ENCODE data around the gene CACNA1C. TPM values are rescaled to one million over a fixed set of nuclear protein-coding genes. Genes with fewer than 3 reads are reported as not detected.
"Not testable (repeated sequence)": the region's sequence is repeated elsewhere in the genome, so short reads cannot be mapped to it uniquely, and the experiment has no call there.

CACNA1C gene
- total and polyA plus RNA-seq, 10 of the 15 experiments (the other 5 are each of a cell fraction or from before 2014, with no cell fraction given), result under 0.01 to 0.15 (median 0.09) TPM; not detected in 5

- ChIA-PET POLR2A (no interaction called here), SMC1A (ENCODE audit: uncharacterized antibody, unreplicated experiment) (no interaction called here), CTCF (no interaction called here), RAD21 (ENCODE audit: unreplicated experiment) (no interaction called here)
- no peak for ATAC-seq
- Histone ChIP-seq H3K4me3 (no peak overlapping the region), H2AFZ (ENCODE audit: control insufficient read depth, low read depth, low read length) (no peak overlapping the region), H3K36me3 (ENCODE audit: control insufficient read depth in 2 of 2, insufficient read depth in 2 of 2, low read length in 1 of 2) (no peaks in the 10 kb centered on the region), H3K79me2 (ENCODE audit: control insufficient read depth, insufficient read depth, low read length) (no peaks in the 10 kb centered on the region), H3K27ac (ENCODE audit: control insufficient read depth, insufficient read depth) (no peak overlapping the region), H3K4me1 (ENCODE audit: control insufficient read depth, insufficient read depth, low read length) (no peaks in the 10 kb centered on the region), H3K9me3 (replicated peaks; ENCODE audit: control insufficient read depth, insufficient read depth, low read length) (no peaks in the 10 kb centered on the region), H3K4me2 (ENCODE audit: control insufficient read depth, insufficient read depth) (no peak overlapping the region), H3K9ac (ENCODE audit: control insufficient read depth, insufficient read depth, low read length) (no peak overlapping the region), H4K20me1 (ENCODE audit: control insufficient read depth, insufficient read depth) (no peaks in the 10 kb centered on the region), H3K27me3 (replicated peaks in 1 of 2; ENCODE audit: control insufficient read depth in 2 of 2, insufficient read depth in 2 of 2, low read length in 1 of 2) (no peaks in the 10 kb centered on the region; a peak in 2 of 4 replicates)
- 18% methylated on average over 3 of the region's 3 CpGs for WGBS (ENCODE audit: insufficient coverage, insufficient replicate concordance, low lambda C conversion rate, missing lambda C conversion rate)
- no peak for FAIRE-seq
- BruUV-seq (replicated peaks), result no TSS peak
- DNase-seq (ENCODE audit: low read depth, low spot score), result no peak
- in situ Hi-C loops (cut with MboI) (no loop called here), intact Hi-C loops (cut with micrococcal nuclease; ENCODE audit: unreplicated experiment) (no loop called here)
- TF ChIP-seq ZNF217 (IDR thresholded peaks at IDR 0.05), result no peak
- no peak for TF ChIP-seq IKZF2 (IDR thresholded peaks at IDR 0.05)
- TF ChIP-seq CREM (IDR thresholded peaks at IDR 0.05; ENCODE audit: low read depth), result no peak
- TF ChIP-seq MAX (IDR thresholded peaks at IDR 0.05; ENCODE audit: low read depth, low read length), result no peak
- no peak for TF ChIP-seq ATF7 (IDR thresholded peaks at IDR 0.05; ENCODE audit: low read depth)
- no peak for TF ChIP-seq NR2F1 (conservative IDR thresholded peaks at IDR 0.05)
- TF ChIP-seq CHD1 (IDR thresholded peaks at IDR 0.05; ENCODE audit: low read depth, low read length), result no peak
Observed at GRCh38 chr12:2101771-2102170, 49.0 kb downstream of the CACNA1C start.

- FAIRE-seq; in situ Hi-C loops (cut with MboI); RAD21 ChIA-PET (ENCODE audit: unreplicated experiment): not testable (repeated sequence)
Observed at GRCh38 chr12:2102736-2103135, 49.9 kb downstream of the CACNA1C start.

GRCh38 chr12:2105387-2105786 is 52.6 kb downstream of the CACNA1C start:
- H3K4me2 ChIP-seq (ENCODE audit: control insufficient read depth, insufficient read depth); CTCF ChIA-PET; H3K79me2 ChIP-seq (ENCODE audit: control insufficient read depth, insufficient read depth, low read length); H3K9ac ChIP-seq (ENCODE audit: control insufficient read depth, insufficient read depth, low read length); SMC1A ChIA-PET (ENCODE audit: uncharacterized antibody, unreplicated experiment); RAD21 ChIA-PET (ENCODE audit: unreplicated experiment); FAIRE-seq; intact Hi-C loops (cut with micrococcal nuclease; ENCODE audit: unreplicated experiment); BruUV-seq (replicated peaks); H3K9me3 ChIP-seq (replicated peaks; ENCODE audit: control insufficient read depth, insufficient read depth, low read length); in situ Hi-C loops (cut with MboI); DNase-seq (ENCODE audit: low read depth, low spot score); H4K20me1 ChIP-seq (ENCODE audit: control insufficient read depth, insufficient read depth); ATAC-seq; H3K27ac ChIP-seq (ENCODE audit: control insufficient read depth, insufficient read depth); H2AFZ ChIP-seq (ENCODE audit: control insufficient read depth, low read depth, low read length); H3K4me3 ChIP-seq; H3K4me1 ChIP-seq (ENCODE audit: control insufficient read depth, insufficient read depth, low read length); H3K27me3 ChIP-seq (replicated peaks in 1 of 2; ENCODE audit: control insufficient read depth in 2 of 2, insufficient read depth in 2 of 2, low read length in 1 of 2); H3K36me3 ChIP-seq (ENCODE audit: control insufficient read depth in 2 of 2, insufficient read depth in 2 of 2, low read length in 1 of 2); POLR2A ChIA-PET: not testable (repeated sequence)
- WGBS (ENCODE audit: insufficient coverage, insufficient replicate concordance, low lambda C conversion rate, missing lambda C conversion rate), result 62% methylated on average over 15 of the region's 17 CpGs

More at GRCh38 chr12:2102736-2103135, 49.9 kb downstream of the CACNA1C start:
- H3K27ac ChIP-seq (ENCODE audit: control insufficient read depth, insufficient read depth); H3K4me3 ChIP-seq; CTCF ChIA-PET; BruUV-seq (replicated peaks); H3K9me3 ChIP-seq (replicated peaks; ENCODE audit: control insufficient read depth, insufficient read depth, low read length); H3K9ac ChIP-seq (ENCODE audit: control insufficient read depth, insufficient read depth, low read length); SMC1A ChIA-PET (ENCODE audit: uncharacterized antibody, unreplicated experiment); POLR2A ChIA-PET; intact Hi-C loops (cut with micrococcal nuclease; ENCODE audit: unreplicated experiment); H3K4me2 ChIP-seq (ENCODE audit: control insufficient read depth, insufficient read depth); ATAC-seq; H2AFZ ChIP-seq (ENCODE audit: control insufficient read depth, low read depth, low read length); DNase-seq (ENCODE audit: low read depth, low spot score); H3K4me1 ChIP-seq (ENCODE audit: control insufficient read depth, insufficient read depth, low read length); H4K20me1 ChIP-seq (ENCODE audit: control insufficient read depth, insufficient read depth); H3K27me3 ChIP-seq (replicated peaks in 1 of 2; ENCODE audit: control insufficient read depth in 2 of 2, insufficient read depth in 2 of 2, low read length in 1 of 2); H3K36me3 ChIP-seq (ENCODE audit: control insufficient read depth in 2 of 2, insufficient read depth in 2 of 2, low read length in 1 of 2); H3K79me2 ChIP-seq (ENCODE audit: control insufficient read depth, insufficient read depth, low read length): not testable (repeated sequence)
- 51% methylated on average over 5 of the region's 5 CpGs for WGBS (ENCODE audit: insufficient coverage, insufficient replicate concordance, low lambda C conversion rate, missing lambda C conversion rate)

Data from GM12878 (cell line).